Vagina (tissue), 2 donors: ENCODE data around the gene INTS12.

Experiments used
- POLR2A ChIP-seq, 2 donors: fragments of 450-650 bp; IDR thresholded peaks; one replicate each; pipeline ENCODE4 v1.6.1; 2017; ENCODE audit warnings: antibody characterized with exemption in 2 of 2, mild to moderate bottlenecking in 2 of 2, moderate library complexity in 2 of 2
- POLR2AphosphoS5 ChIP-seq, 2 donors: sonication (generic); formaldehyde crosslinking; IDR thresholded peaks; one replicate each; pipeline ENCODE4 v1.9.0; 2017; ENCODE audit warnings: antibody characterized with exemption in 2 of 2, mild to moderate bottlenecking in 2 of 2, low read depth in 1 of 2; ENCODE audit not compliant: insufficient read depth in 1 of 2

GRCh38 chr4:105698607-105699006 is 9.9 kb downstream of the INTS12 start:
- TF ChIP-seq POLR2A (IDR thresholded peaks at IDR 0.05) (no peak), POLR2AphosphoS5 (IDR thresholded peaks at IDR 0.05; ENCODE audit: insufficient read depth in 1 of 2, low read depth in 1 of 2) (no peak)
